Aorta (tissue), 5 donors: Measurements from ENCODE around the gene CYSLTR1. TPM values are rescaled to one million over a fixed set of nuclear protein-coding genes. Genes with fewer than 3 reads are reported as not detected.

Source experiments
- ATAC-seq: fragments of 200-7000 bp; cut with Tn5 transposase; one replicate; pipeline ENCODE4 v1.9.1; 2022; ENCODE audit warnings: moderate library complexity; ENCODE audit not compliant: low FRiP score
- DNase-seq, 2 donors: peaks; one replicate each; pipeline ENCODE4 v3.0.0-alpha.2; 2020
- H3K27ac ChIP-seq, 2 donors: one replicate each; pipeline ENCODE4 v1.5.1; 2013; ENCODE audit warnings: low read length in 2 of 2, mild to moderate bottlenecking in 2 of 2, moderate library complexity in 2 of 2, control low read depth in 1 of 2, inconsistent platforms in 1 of 2, low read depth in 1 of 2
- H3K27me3 ChIP-seq, 2 donors: one replicate each; pipeline ENCODE4 v1.6.1; 2013; ENCODE audit warnings: control low read depth in 1 of 2, low read length in 1 of 2, mild to moderate bottlenecking in 1 of 2, moderate library complexity in 1 of 2; ENCODE audit not compliant: insufficient read depth in 2 of 2, control insufficient read depth in 1 of 2
- H3K36me3 ChIP-seq, 2 donors: one replicate each; pipeline ENCODE4 v1.6.1; 2013; ENCODE audit warnings: control low read depth in 1 of 2, low read length in 1 of 2, mild to moderate bottlenecking in 1 of 2; ENCODE audit not compliant: insufficient read depth in 2 of 2, control insufficient read depth in 1 of 2
- H3K4me1 ChIP-seq, 2 donors: one replicate each; pipeline ENCODE4 v1.6.1; 2013; ENCODE audit warnings: low read length in 2 of 2, control low read depth in 1 of 2, mild to moderate bottlenecking in 1 of 2, moderate library complexity in 1 of 2; ENCODE audit not compliant: insufficient read depth in 2 of 2, control insufficient read depth in 1 of 2
- H3K4me3 ChIP-seq, 2 donors: one replicate each; pipeline ENCODE4 v1.5.1; 2013; ENCODE audit warnings: low read length in 2 of 2, control low read depth in 1 of 2, mild to moderate bottlenecking in 1 of 2
- H3K9me3 ChIP-seq: one replicate; pipeline ENCODE4 v1.6.1; 2013; ENCODE audit warnings: mild to moderate bottlenecking, low read length; ENCODE audit not compliant: control insufficient read depth
- WGBS, 2 donors: extraction: QIAGEN DNeasy Blood & Tissue Kit; methylation state at CpG; one replicate each; pipeline ENCODE4 v1.1.7; 2013; 5-methylcytosine and 5-hydroxymethylcytosine counted together
- intact Hi-C, 2 donors: fragments of 100-400 bp; cut with DNase I; formaldehyde crosslinking; loops; one replicate each; pipeline versions ENCODE4 v1.14.2 to v1.15.0; 2022
- long read RNA-seq, 2 donors: library from polyadenylated mRNA; unstranded; transcript quantifications; one replicate each; pipeline ENCODE4 v2.0.0, GENCODE V29; 2020 to 2021
- polyA plus RNA-seq, 2 donors: library from polyadenylated mRNA; stranded (reverse); fragments of 200-250 nt; gene quantifications; one replicate each; pipeline ENCODE4 v1.2.3, GENCODE V29; 2013
- total RNA-seq, 2 donors: library from RNA; stranded (reverse); fragmentation: NEBNext Ultra II Directional; extraction: Animal tissue kit (Norgen Biotek cat#: 25700); gene quantifications; one replicate each; pipeline ENCODE4 v1.2.1, GENCODE V29; 2021
- donor health status: healthy with polysubstance abuse.
- donor health status: Bipolar disorder and iron deficiency.
- donor health status: DM: no; HTN: no; CAD: no.
- donor health status: DM: no; HTN: no; CAD: no.
- donor health status: DM: yes; HTN: yes; CAD: no.

The CYSLTR1 gene, protein sequence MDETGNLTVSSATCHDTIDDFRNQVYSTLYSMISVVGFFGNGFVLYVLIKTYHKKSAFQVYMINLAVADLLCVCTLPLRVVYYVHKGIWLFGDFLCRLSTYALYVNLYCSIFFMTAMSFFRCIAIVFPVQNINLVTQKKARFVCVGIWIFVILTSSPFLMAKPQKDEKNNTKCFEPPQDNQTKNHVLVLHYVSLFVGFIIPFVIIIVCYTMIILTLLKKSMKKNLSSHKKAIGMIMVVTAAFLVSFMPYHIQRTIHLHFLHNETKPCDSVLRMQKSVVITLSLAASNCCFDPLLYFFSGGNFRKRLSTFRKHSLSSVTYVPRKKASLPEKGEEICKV
- 1 to 10 TPM; 3.0 to 6.5 TPM for total RNA-seq
- polyA plus RNA-seq, result 1 to 10 TPM in 1 of 2 donors, under 1 TPM in 1; 0.33 to 1.9 TPM
- long read RNA-seq, donor 1, transcript CYSLTR1-201 (3 exons, 2,576 nt), result major isoform, 6 of 6 reads
- long read RNA-seq, donor 1, partial matches to known transcripts, result 0 of 6 reads
- long read RNA-seq, donor 1, other reads (novel, unspliced or antisense), result 0 of 6 reads
- long read RNA-seq, donor 2, partial matches to known transcripts, result 0 of 3 reads
- long read RNA-seq, donor 2, other reads (novel, unspliced or antisense), result 1 of 3 reads

DNA sequence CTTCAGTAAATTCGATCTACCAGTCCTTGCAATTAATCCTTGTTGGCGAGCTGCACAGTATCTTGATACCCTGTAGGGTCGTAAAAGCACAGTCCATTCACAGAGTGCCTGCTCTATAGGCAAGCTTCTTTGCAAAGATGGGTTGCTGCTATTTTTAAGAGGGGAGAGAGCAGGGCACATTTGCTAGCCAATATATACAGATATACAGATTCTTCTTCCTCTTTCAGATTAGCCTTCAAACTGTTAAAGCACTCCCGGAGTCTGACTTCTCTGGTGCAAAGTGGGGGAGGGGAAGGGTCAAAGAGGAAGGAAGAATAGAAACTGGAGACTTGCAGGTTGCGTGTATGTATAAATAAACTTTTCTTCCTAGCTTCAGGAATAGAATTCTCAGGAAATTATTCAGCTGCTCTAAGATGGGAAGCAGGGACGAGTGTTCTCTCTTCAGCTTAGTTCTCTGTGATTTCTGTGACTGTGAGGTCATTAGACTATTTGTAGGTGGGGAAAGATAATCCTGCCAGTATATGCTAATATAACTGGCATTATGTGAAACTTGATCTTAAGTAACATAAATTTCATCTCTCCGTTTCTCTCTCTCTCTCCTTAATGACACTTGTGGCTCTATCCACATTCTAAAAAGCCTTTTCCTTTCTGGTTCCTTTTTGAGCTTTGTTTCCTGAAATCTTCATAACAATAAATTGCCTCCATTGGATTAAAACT is at the start of gene CYSLTR1:
TSS of gene CYSLTR1 (minus strand) at position 242 of the 717 bp plus-strand sequence. CDS start 53,865 bp downstream, outside the sequence.
- Histone ChIP-seq H3K27ac (no peak within 1 kb of the TSS), H3K9me3 (no peaks in the 10 kb centered on the region), H3K4me1 (no peaks in the 10 kb centered on the region), H3K27me3 (no peaks in the 10 kb centered on the region), H3K4me3 (peak within 1 kb of the TSS in 1 of 2 donors; percentile 4), H3K36me3 (no peaks in the 10 kb centered on the region)
- DNase-seq (no peak), ATAC-seq (no peak)
- intact Hi-C loops, result no loop called here
- WGBS, 2 donors, result 6 to 16% methylated on average over 7 of the region's 7 CpGs

GRCh38 chrX:78377186-78377585 is 49.8 kb upstream of the CYSLTR1 start:
- H3K9me3 ChIP-seq, result no peaks in the 10 kb centered on the region
- no peak for DNase-seq
- H3K4me3 ChIP-seq, result no peak overlapping the region
- WGBS, 2 donors, result 69 to 90% methylated on average over 2 of the region's 2 CpGs
- H3K27ac ChIP-seq, result no peak overlapping the region
- no peaks in the 10 kb centered on the region for H3K27me3 ChIP-seq
- ATAC-seq, result no peak
- intact Hi-C loops, result no loop called here
- H3K36me3 ChIP-seq, result no peaks in the 10 kb centered on the region
- no peaks in the 10 kb centered on the region for H3K4me1 ChIP-seq

DNA sequence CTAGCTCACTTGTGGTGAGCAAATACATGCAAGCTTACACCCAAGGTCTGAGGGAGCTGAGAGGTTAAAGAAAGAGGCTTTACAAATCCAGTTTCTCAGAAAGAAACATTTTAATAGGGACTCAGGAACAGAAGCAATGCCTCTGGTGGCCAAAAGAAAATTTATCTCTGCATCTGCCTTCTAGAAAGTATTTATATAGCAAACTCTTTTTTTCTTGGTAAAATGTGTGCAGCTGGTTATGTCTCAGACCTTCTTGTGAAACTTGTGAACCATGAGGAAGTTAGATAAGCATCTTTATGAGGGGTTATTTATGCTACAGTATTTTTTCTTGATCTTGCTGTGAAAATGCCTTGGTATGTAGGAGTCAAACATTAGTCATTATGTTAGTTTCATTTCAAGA is 48.5 kb upstream of the CYSLTR1 start:
- ATAC-seq (no peak), DNase-seq (no peak)
- H3K4me3 ChIP-seq, result no peak overlapping the region
- H3K36me3 ChIP-seq, result no peaks in the 10 kb centered on the region
- intact Hi-C loops, result no loop called here
- H3K9me3 ChIP-seq, result no peaks in the 10 kb centered on the region
- H3K4me1 ChIP-seq, result no peaks in the 10 kb centered on the region
- no peaks in the 10 kb centered on the region for H3K27me3 ChIP-seq
- H3K27ac ChIP-seq, result no peak overlapping the region

DNA sequence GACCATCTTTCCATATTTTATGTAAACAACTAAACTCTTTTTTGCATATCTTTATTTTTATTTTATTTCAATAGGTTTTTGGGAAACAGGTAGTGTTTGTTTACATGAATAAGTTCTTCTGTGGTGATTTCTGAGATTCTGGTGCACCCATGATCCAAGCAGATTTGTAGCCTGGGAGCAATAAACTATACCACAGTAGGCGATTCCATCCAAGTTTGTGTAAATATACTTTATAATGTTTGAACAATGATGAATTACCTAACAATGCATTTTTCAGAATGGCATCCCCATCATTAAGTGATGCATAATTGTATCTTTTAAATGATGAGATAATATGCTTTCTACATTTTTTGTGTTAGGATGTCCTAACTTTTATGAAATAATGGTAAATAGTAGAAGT is 39.2 kb upstream of the CYSLTR1 start:
- no peaks in the 10 kb centered on the region for H3K27me3 ChIP-seq
- H3K9me3 ChIP-seq, result no peaks in the 10 kb centered on the region
- WGBS, 2 donors, result 69 to 82% methylated on average over 1 of the region's 1 CpG
- H3K4me3 ChIP-seq, result no peak overlapping the region
- H3K36me3 ChIP-seq, result no peaks in the 10 kb centered on the region
- DNase-seq (no peak), ATAC-seq (no peak)
- H3K4me1 ChIP-seq, result no peaks in the 10 kb centered on the region
- H3K27ac ChIP-seq, result no peak overlapping the region
- intact Hi-C loops, result no loop called here

GRCh38 chrX:78357342-78358055 is 30.1 kb upstream of the CYSLTR1 start:
- H3K27me3 ChIP-seq, result no peaks in the 10 kb centered on the region
- H3K36me3 ChIP-seq, result no peaks in the 10 kb centered on the region
- no peak overlapping the region for H3K4me3 ChIP-seq
- 82 to 93% methylated on average over 4 of the region's 4 CpGs for WGBS, 2 donors
- H3K9me3 ChIP-seq, result no peaks in the 10 kb centered on the region
- no peak for ATAC-seq
- no peak for DNase-seq
- intact Hi-C loops, result no loop called here
- no peak overlapping the region for H3K27ac ChIP-seq
- no peaks in the 10 kb centered on the region for H3K4me1 ChIP-seq

DNA sequence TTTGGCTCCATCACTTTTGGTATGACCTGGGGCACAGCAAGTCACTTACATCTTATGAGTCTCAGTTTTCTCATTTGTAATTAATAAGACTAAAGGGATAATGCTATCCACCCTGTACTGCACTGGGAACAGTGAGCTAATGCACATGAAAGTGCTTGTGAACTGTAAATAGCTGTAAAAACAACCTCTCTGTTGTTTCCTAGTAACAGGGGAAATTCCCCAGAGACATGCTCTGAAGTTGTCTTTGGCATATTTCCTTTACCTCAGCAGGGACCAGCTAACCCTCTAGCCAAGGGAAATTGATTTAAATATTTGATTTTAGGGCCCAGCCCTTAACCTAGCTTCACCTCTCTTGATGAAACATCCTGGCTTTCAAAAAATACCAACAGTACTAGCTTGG is 6.1 kb upstream of the CYSLTR1 start:
- Histone ChIP-seq H3K36me3 (no peaks in the 10 kb centered on the region), H3K4me3 (no peak overlapping the region), H3K4me1 (peaks cover 0 to 4% of the 10 kb centered on the region in 2 donors), H3K9me3 (no peaks in the 10 kb centered on the region), H3K27me3 (no peaks in the 10 kb centered on the region), H3K27ac (no peak overlapping the region)
- DNase-seq, result no peak
- no peak for ATAC-seq
- intact Hi-C loops, result no loop called here

GRCh38 chrX:78331708-78332107 is 4.3 kb upstream of the CYSLTR1 start:
- Histone ChIP-seq H3K9me3 (no peaks in the 10 kb centered on the region), H3K4me1 (peaks cover 0 to 4% of the 10 kb centered on the region in 2 donors), H3K36me3 (no peaks in the 10 kb centered on the region), H3K27me3 (no peaks in the 10 kb centered on the region), H3K27ac (no peak overlapping the region), H3K4me3 (no peak overlapping the region)
- no peak for ATAC-seq
- intact Hi-C loops, result no loop called here
- 79 to 94% methylated on average over 1 of the region's 1 CpG for WGBS, 2 donors
- DNase-seq, result no peak

DNA sequence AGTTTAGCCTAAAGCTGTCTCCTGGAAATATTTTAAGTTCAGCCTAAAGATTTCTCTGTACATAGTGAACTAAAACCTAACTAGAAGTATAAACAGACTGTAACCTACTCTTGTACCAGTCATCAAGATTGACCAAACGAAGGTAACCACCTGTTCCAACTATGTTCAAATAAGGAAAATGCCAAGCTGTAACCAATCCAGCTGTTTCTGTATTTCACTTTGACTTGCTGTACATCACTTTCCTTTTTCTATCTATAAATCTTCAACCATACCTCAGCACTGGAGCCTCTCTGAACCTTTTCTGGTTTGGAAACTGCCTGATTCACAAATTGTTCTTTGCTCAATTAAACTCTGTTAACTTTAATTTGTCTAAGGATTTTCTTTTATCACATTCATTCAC is 3.1 kb upstream of the CYSLTR1 start:
- Histone ChIP-seq H3K27ac (no peak overlapping the region), H3K36me3 (no peaks in the 10 kb centered on the region), H3K9me3 (no peaks in the 10 kb centered on the region), H3K27me3 (no peaks in the 10 kb centered on the region), H3K4me1 (peaks cover 0 to 4% of the 10 kb centered on the region in 2 donors), H3K4me3 (no peak overlapping the region)
- no peak for DNase-seq
- WGBS, 2 donors, result 23 to 68% methylated on average over 1 of the region's 1 CpG
- intact Hi-C loops, result no loop called here
- ATAC-seq, result no peak
